HEK293 (cell line): ENCODE measurements around the gene TLE2.

ENCODE experiments used
- CTCF ChIA-PET: fragments of 350-600 bp; formaldehyde crosslinking; extraction: SDS; loops from one replicate; lab custom pipeline; 2021; ENCODE audit warnings: antibody characterized with exemption; lab: Yijun Ruan, JAX
- POLR2A ChIA-PET: fragments of 300-600 bp; formaldehyde crosslinking; extraction: SDS; loops from one replicate; lab custom pipeline; 2020; ENCODE audit warnings: antibody characterized with exemption, inconsistent platforms; lab: Yijun Ruan, JAX
- H3K27ac ChIP-seq: fragments of 200-500 bp; sonication (Bioruptor generic); 2 replicates; pipeline ENCODE4 v1.5.1; 2014; ENCODE audit warnings: low read depth, low read length, control low read depth, inconsistent platforms; ENCODE audit errors: extremely low read depth
- H3K36me3 ChIP-seq, 2 experiments: fragments of 200-500 bp in 1 of 2; sonication (Bioruptor generic) in 1 of 2; 1 replicate in 1 of 2; 2 replicates in 1 of 2; pipeline ENCODE4 v1.5.1; 2014 to 2017; ENCODE audit warnings: inconsistent platforms in 2 of 2, low read length in 2 of 2; ENCODE audit not compliant: control insufficient read depth in 2 of 2, insufficient read depth in 1 of 2
- H3K4me1 ChIP-seq: fragments of 200-500 bp; sonication (Bioruptor generic); 2 replicates; pipeline ENCODE4 v1.5.1; 2014; ENCODE audit warnings: mild to moderate bottlenecking, low read length, inconsistent platforms; ENCODE audit not compliant: control insufficient read depth, insufficient read depth
- H3K4me3 ChIP-seq: 2 replicates; pipeline ENCODE4 v1.5.1; 2011; ENCODE audit warnings: low read depth, mild to moderate bottlenecking, control low read depth, low read length, moderate library complexity
- H3K9me3 ChIP-seq: fragments of 200-500 bp; sonication (Bioruptor generic); 2 replicates; pipeline ENCODE4 v1.5.1; 2014; ENCODE audit warnings: low read depth, low read length, inconsistent platforms; ENCODE audit not compliant: control insufficient read depth, insufficient read depth
- KLF7 ChIP-seq: fragments of 450-650 bp; formaldehyde crosslinking; IDR thresholded peaks from 2 replicates; pipeline ENCODE4 v1.5.1; 2016; ENCODE audit warnings: missing biosample characterization, missing genetic modification characterization, borderline replicate concordance
- MYNN ChIP-seq: fragments of 450-650 bp; formaldehyde crosslinking; IDR thresholded peaks from 2 replicates; pipeline ENCODE4 v1.5.1; 2016; ENCODE audit warnings: missing biosample characterization, missing genetic modification characterization, borderline replicate concordance
- PRDM1 ChIP-seq: fragments of 450-650 bp; formaldehyde crosslinking; IDR thresholded peaks from 2 replicates; pipeline ENCODE4; 2016; ENCODE audit warnings: missing biosample characterization, missing genetic modification characterization
- RBAK ChIP-seq: fragments of 450-650 bp; formaldehyde crosslinking; IDR thresholded peaks from 2 replicates; pipeline ENCODE4 v1.5.1; 2016; ENCODE audit warnings: missing biosample characterization, missing genetic modification characterization
- REPIN1 ChIP-seq: fragments of 450-650 bp; formaldehyde crosslinking; IDR thresholded peaks from 2 replicates; pipeline ENCODE4 v1.5.1; 2017; ENCODE audit warnings: missing biosample characterization, missing genetic modification characterization, low read depth
- ZBTB49 ChIP-seq: fragments of 450-650 bp; formaldehyde crosslinking; IDR thresholded peaks from 2 replicates; pipeline ENCODE4 v1.5.1; 2016; ENCODE audit warnings: missing biosample characterization, missing genetic modification characterization, low read depth
- ZIC2 ChIP-seq: fragments of 450-650 bp; formaldehyde crosslinking; IDR thresholded peaks from 2 replicates; pipeline ENCODE4 v1.5.1; 2016; ENCODE audit warnings: missing biosample characterization, missing genetic modification characterization
- ZNF114 ChIP-seq: fragments of 450-650 bp; formaldehyde crosslinking; IDR thresholded peaks from 2 replicates; pipeline ENCODE4 v1.5.0; 2017; ENCODE audit warnings: missing biosample characterization, missing genetic modification characterization
- ZNF121 ChIP-seq: fragments of 450-650 bp; formaldehyde crosslinking; IDR thresholded peaks from 2 replicates; pipeline ENCODE4 v1.5.1; 2016; ENCODE audit warnings: missing biosample characterization, missing genetic modification characterization
- ZNF138 ChIP-seq: fragments of 450-650 bp; formaldehyde crosslinking; IDR thresholded peaks from 2 replicates; pipeline ENCODE4 v1.5.1; 2016; ENCODE audit warnings: missing biosample characterization, missing genetic modification characterization, borderline replicate concordance
- ZNF184 ChIP-seq: fragments of 450-650 bp; IDR thresholded peaks from 2 replicates; pipeline ENCODE4 v1.5.1; 2018; ENCODE audit warnings: missing biosample characterization, mild to moderate bottlenecking, missing genetic modification characterization
- ZNF202 ChIP-seq: fragments of 450-650 bp; formaldehyde crosslinking; IDR thresholded peaks from 2 replicates; pipeline ENCODE4 v1.5.1; 2016; ENCODE audit warnings: missing biosample characterization, missing genetic modification characterization, borderline replicate concordance
- ZNF221 ChIP-seq: fragments of 450-650 bp; formaldehyde crosslinking; IDR thresholded peaks from 2 replicates; pipeline ENCODE4 v1.5.1; 2017; ENCODE audit warnings: missing biosample characterization, missing genetic modification characterization, borderline replicate concordance
- ZNF274 ChIP-seq, 2 experiments: fragments of 200-500 bp in 1 of 2; fragments of 450-650 bp in 1 of 2; sonication (Bioruptor generic) in 1 of 2; formaldehyde crosslinking in 1 of 2; IDR thresholded peaks; 2 replicates each; pipeline versions ENCODE4 v1.5.1 to v1.6.1; 2014 to 2016; ENCODE audit warnings: borderline replicate concordance in 1 of 2, inconsistent platforms in 1 of 2, low read length in 1 of 2, missing biosample characterization in 1 of 2, missing genetic modification characterization in 1 of 2
- ZNF311 ChIP-seq: fragments of 450-650 bp; formaldehyde crosslinking; IDR thresholded peaks from 2 replicates; pipeline ENCODE4 v1.5.1; 2017; ENCODE audit warnings: missing biosample characterization, missing genetic modification characterization, borderline replicate concordance
- ZNF341 ChIP-seq: fragments of 450-650 bp; formaldehyde crosslinking; IDR thresholded peaks from 2 replicates; pipeline ENCODE4; 2016; ENCODE audit warnings: low read depth, missing biosample characterization, missing genetic modification characterization
- ZNF391 ChIP-seq: fragments of 450-650 bp; formaldehyde crosslinking; IDR thresholded peaks from 2 replicates; pipeline ENCODE4 v1.5.1; 2016; ENCODE audit warnings: low read depth, missing biosample characterization, missing genetic modification characterization, borderline replicate concordance
- ZNF521 ChIP-seq: fragments of 450-650 bp; formaldehyde crosslinking; IDR thresholded peaks from 2 replicates; pipeline ENCODE4 v1.5.1; 2017; ENCODE audit warnings: missing biosample characterization, mild to moderate bottlenecking, missing genetic modification characterization
- ZNF529 ChIP-seq: fragments of 450-650 bp; formaldehyde crosslinking; IDR thresholded peaks from 2 replicates; pipeline ENCODE4 v1.5.1; 2017; ENCODE audit warnings: missing genetic modification characterization, missing biosample characterization; ENCODE audit not compliant: insufficient replicate concordance
- ZNF530 ChIP-seq: fragments of 450-650 bp; formaldehyde crosslinking; IDR thresholded peaks from 2 replicates; pipeline ENCODE4 v1.5.1; 2016; ENCODE audit warnings: low read depth, missing biosample characterization, missing genetic modification characterization
- ZNF544 ChIP-seq: fragments of 450-650 bp; formaldehyde crosslinking; IDR thresholded peaks from 2 replicates; pipeline ENCODE4 v1.5.0; 2017; ENCODE audit warnings: missing biosample characterization, missing genetic modification characterization
- ZNF561 ChIP-seq: fragments of 450-650 bp; IDR thresholded peaks from 2 replicates; pipeline ENCODE4 v1.5.1; 2018; ENCODE audit warnings: missing biosample characterization, missing genetic modification characterization, borderline replicate concordance
- ZNF610 ChIP-seq: fragments of 450-650 bp; formaldehyde crosslinking; IDR thresholded peaks from 2 replicates; pipeline ENCODE4 v1.5.1; 2016; ENCODE audit warnings: missing biosample characterization, missing genetic modification characterization, borderline replicate concordance
- ZNF776 ChIP-seq: fragments of 450-650 bp; formaldehyde crosslinking; IDR thresholded peaks from 2 replicates; pipeline ENCODE4 v1.5.0; 2017; ENCODE audit warnings: missing biosample characterization, missing genetic modification characterization, borderline replicate concordance
- ZXDB ChIP-seq: fragments of 450-650 bp; formaldehyde crosslinking; IDR thresholded peaks from 2 replicates; pipeline ENCODE4 v1.5.1; 2016; ENCODE audit warnings: missing biosample characterization, missing genetic modification characterization
- TF ChIP-seq, protein P1 (sequence below): fragments of 450-650 bp; formaldehyde crosslinking; IDR thresholded peaks from 2 replicates; pipeline ENCODE4 v1.5.1; 2016; ENCODE audit warnings: missing biosample characterization, missing genetic modification characterization
- TF ChIP-seq, protein P2 (sequence below): fragments of 450-650 bp; IDR thresholded peaks from 2 replicates; pipeline ENCODE4 v1.5.1; 2018; ENCODE audit warnings: missing biosample characterization, mild to moderate bottlenecking, missing genetic modification characterization
- TF ChIP-seq, protein P3 (sequence below): fragments of 450-650 bp; formaldehyde crosslinking; IDR thresholded peaks from 2 replicates; pipeline ENCODE4 v1.5.1; 2016; ENCODE audit warnings: missing biosample characterization, missing genetic modification characterization

The TLE2 gene

DNA sequence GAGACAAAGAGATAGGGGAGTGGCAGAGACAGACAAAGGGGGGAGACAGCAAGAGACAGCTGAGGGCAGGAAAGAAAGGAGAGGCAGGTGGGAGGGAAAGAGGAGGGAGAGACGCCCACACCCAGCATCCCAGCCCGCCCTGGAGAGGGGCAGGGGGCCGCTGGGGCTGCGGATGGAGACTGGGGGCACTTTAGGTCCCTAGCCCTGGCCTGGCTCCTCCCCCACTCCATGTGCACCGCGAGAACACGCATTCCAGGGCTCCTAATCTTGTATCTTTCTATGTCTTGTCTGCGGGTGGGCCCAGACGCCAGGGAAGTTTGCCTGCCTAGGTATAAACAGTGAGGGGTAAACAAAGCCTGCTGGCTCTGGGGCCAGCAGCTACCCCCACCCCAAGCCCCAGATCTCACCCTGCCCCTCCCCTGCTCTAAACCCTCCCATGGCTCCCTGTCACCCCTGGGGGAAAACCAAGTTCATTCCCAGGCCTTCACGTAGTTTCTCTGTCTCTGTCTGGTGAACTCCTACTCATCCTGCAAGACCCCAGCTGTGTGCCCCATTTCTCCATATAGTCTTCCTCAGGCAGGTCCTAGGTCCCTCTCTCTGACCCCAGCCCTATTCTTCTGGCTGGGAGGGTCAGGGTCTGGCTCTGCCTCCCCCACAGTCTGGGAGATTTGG, 27.5 kb upstream of the TLE2 start:
- H3K4me3 ChIP-seq: no peak overlapping the region
- ChIA-PET POLR2A (interaction anchor here (0.6 to 1.8 kb wide), 4 partner anchors 20 to 478 kb away, joined by 3 to 31 read pairs (median 4); no protein-coding TSS in a partner anchor), CTCF (no interaction called here)
- H3K4me1 ChIP-seq: peaks cover 20% of the 10 kb centered on the region
- peaks cover 11 to 67% of the 10 kb centered on the region in 2 experiments for H3K36me3 ChIP-seq
- H3K27ac ChIP-seq: peak overlapping the region; percentile 76
- no peaks in the 10 kb centered on the region for H3K9me3 ChIP-seq
- TF ChIP-seq, protein P1, sequence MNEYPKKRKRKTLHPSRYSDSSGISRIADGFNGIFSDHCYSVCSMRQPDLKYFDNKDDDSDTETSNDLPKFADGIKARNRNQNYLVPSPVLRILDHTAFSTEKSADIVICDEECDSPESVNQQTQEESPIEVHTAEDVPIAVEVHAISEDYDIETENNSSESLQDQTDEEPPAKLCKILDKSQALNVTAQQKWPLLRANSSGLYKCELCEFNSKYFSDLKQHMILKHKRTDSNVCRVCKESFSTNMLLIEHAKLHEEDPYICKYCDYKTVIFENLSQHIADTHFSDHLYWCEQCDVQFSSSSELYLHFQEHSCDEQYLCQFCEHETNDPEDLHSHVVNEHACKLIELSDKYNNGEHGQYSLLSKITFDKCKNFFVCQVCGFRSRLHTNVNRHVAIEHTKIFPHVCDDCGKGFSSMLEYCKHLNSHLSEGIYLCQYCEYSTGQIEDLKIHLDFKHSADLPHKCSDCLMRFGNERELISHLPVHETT: no peak
- TF ChIP-seq MYNN (tag by site-specific recombination) (no peak), ZNF544 (tag by site-specific recombination) (no peak), ZNF138 (no peak), ZNF274 (IDR thresholded peaks at IDR 0.05; ENCODE audit: low read length) (no peak), ZNF274 (tag by site-specific recombination; IDR thresholded peaks at IDR 0.05; ENCODE audit: borderline replicate concordance) (no peak), ZNF184 (no peak), ZBTB49 (tag by site-specific recombination) (no peak), ZIC2 (tag by site-specific recombination) (peak; percentile 90), ZNF311 (tag by site-specific recombination) (no peak), ZNF341 (tag by site-specific recombination) (peak; percentile 18; the same call in 1 of the 2 replicates), ZNF121 (tag by site-specific recombination) (no peak), REPIN1 (tag by site-specific recombination) (no peak), RBAK (tag by site-specific recombination) (no peak), ZXDB (tag by site-specific recombination) (peak; percentile 59), KLF7 (tag by site-specific recombination) (0 out of 2 replicates have a peak, but pooled peaks have one; percentile 38), ZNF391 (tag by site-specific recombination) (no peak), ZNF561 (tag by site-specific recombination) (no peak), ZNF202 (0 out of 2 replicates have a peak, but pooled peaks have one; percentile 76), ZNF776 (tag by site-specific recombination) (no peak), ZNF530 (tag by site-specific recombination) (no peak), ZNF114 (tag by site-specific recombination) (no peak), ZNF521 (no peak), ZNF221 (tag by site-specific recombination) (no peak), ZNF529 (tag by site-specific recombination) (no peak), ZNF610 (no peak), PRDM1 (no peak)
- TF ChIP-seq, protein P2, sequence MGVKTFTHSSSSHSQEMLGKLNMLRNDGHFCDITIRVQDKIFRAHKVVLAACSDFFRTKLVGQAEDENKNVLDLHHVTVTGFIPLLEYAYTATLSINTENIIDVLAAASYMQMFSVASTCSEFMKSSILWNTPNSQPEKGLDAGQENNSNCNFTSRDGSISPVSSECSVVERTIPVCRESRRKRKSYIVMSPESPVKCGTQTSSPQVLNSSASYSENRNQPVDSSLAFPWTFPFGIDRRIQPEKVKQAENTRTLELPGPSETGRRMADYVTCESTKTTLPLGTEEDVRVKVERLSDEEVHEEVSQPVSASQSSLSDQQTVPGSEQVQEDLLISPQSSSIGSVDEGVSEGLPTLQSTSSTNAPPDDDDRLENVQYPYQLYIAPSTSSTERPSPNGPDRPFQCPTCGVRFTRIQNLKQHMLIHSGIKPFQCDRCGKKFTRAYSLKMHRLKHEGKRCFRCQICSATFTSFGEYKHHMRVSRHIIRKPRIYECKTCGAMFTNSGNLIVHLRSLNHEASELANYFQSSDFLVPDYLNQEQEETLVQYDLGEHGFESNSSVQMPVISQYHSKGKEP (tag by site-specific recombination): no peak
- TF ChIP-seq, protein P3, sequence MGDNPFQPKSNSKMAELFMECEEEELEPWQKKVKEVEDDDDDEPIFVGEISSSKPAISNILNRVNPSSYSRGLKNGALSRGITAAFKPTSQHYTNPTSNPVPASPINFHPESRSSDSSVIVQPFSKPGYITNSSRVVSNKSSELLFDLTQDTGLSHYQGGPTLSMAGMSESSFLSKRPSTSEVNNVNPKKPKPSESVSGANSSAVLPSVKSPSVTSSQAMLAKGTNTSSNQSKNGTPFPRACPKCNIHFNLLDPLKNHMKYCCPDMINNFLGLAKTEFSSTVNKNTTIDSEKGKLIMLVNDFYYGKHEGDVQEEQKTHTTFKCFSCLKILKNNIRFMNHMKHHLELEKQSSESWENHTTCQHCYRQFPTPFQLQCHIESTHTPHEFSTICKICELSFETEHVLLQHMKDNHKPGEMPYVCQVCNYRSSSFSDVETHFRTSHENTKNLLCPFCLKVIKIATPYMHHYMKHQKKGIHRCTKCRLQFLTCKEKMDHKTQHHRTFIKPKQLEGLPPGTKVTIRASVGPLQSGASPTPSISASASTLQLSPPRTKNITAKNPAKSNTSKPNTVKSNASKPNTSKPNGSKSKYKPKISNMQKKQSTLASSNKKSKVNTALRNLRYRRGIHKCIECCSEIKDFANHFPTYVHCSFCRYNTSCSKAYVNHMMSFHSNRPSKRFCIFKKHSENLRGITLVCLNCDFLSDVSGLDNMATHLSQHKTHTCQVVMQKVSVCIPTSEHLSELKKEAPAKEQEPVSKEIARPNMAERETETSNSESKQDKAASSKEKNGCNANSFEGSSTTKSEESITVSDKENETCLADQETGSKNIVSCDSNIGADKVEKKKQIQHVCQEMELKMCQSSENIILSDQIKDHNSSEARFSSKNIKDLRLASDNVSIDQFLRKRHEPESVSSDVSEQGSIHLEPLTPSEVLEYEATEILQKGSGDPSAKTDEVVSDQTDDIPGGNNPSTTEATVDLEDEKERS (tag by site-specific recombination): no peak
